ENCODE results near the gene SAFB. TPM values are rescaled to one million over a fixed set of nuclear protein-coding genes. Genes with fewer than 3 reads are reported as not detected.

Gene SAFB
- total and polyA plus RNA-seq, 2 of the 13 experiments (the other 11 are each of a cell fraction or from before 2014, with no cell fraction given) = 21.0 to 28.4 TPM

DNA sequence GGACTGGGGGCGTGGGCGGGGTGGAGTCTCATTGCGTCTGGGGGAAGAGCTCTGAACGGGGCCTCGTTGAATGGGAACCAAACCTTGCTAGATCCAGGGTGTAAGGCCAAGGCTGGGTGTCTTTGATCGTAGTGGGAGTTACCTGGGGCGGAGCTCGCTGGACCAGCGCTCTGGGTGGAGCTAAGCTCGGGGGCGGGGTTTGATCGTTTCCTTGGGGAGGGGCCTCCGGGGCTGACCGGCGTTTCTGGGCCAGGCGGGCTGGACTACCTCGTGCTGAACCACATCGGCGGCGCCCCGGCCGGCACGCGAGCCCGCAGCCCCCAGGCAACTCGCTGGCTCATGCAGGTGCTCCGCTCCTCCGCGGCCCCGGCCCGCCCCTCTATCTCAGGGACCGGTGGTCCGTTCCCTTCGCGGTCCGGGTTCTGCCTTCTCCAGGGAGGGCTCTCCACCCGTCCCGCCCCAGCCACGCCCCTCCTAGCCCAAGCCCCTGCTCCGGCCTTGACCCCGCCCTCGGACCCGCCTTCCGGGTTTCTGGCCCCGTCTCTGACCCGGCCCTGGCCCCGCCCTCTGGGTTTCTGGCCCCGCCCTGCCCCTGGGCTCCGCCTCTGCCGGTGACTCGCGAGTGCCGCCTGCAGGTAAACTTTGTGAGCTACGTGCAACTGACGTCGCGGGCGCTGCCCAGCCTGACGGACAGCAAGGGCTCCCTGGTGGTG, 63.9 kb downstream of the SAFB start (continued):
- TF ChIP-seq, protein P1, sequence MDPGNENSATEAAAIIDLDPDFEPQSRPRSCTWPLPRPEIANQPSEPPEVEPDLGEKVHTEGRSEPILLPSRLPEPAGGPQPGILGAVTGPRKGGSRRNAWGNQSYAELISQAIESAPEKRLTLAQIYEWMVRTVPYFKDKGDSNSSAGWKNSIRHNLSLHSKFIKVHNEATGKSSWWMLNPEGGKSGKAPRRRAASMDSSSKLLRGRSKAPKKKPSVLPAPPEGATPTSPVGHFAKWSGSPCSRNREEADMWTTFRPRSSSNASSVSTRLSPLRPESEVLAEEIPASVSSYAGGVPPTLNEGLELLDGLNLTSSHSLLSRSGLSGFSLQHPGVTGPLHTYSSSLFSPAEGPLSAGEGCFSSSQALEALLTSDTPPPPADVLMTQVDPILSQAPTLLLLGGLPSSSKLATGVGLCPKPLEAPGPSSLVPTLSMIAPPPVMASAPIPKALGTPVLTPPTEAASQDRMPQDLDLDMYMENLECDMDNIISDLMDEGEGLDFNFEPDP (CRISPR knock-in tag; conservative IDR thresholded peaks at IDR 0.05) = no peak
- TF ChIP-seq, protein P2, sequence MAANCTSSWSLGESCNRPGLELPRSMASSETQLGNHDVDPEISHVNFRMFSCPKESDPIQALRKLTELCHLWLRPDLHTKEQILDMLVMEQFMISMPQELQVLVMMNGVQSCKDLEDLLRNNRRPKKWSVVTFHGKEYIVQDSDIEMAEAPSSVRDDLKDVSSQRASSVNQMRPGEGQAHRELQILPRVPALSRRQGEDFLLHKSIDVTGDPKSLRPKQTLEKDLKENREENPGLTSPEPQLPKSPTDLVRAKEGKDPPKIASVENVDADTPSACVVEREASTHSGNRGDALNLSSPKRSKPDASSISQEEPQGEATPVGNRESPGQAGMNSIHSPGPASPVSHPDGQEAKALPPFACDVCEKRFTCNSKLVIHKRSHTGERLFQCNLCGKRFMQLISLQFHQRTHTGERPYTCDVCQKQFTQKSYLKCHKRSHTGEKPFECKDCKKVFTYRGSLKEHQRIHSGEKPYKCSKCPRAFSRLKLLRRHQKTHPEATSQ (CRISPR knock-in tag; IDR thresholded peaks at IDR 0.05; ENCODE audit: borderline replicate concordance) = no peak
- TF ChIP-seq ZSCAN20 (CRISPR knock-in tag; IDR thresholded peaks at IDR 0.05; ENCODE audit: borderline replicate concordance) = no peak
- no peak; the same call in 1 of the 2 replicates for TF ChIP-seq KMT2B (CRISPR knock-in tag; IDR thresholded peaks at IDR 0.05)
- no peak for TF ChIP-seq SAFB2 (CRISPR knock-in tag; IDR thresholded peaks at IDR 0.05; ENCODE audit: borderline replicate concordance, low read depth)
- no peak for TF ChIP-seq BRD4 (CRISPR knock-in tag; IDR thresholded peaks at IDR 0.05)
- TF ChIP-seq SNAPC2 (CRISPR knock-in tag; IDR thresholded peaks at IDR 0.05) = no peak
- TF ChIP-seq CBX1 (IDR thresholded peaks at IDR 0.05; ENCODE audit: low read depth) = peak; percentile 6
- no peak for TF ChIP-seq U2AF1 (optimal IDR thresholded peaks at IDR 0.05; ENCODE audit: low read depth, low read length)
- no peak for TF ChIP-seq ZNF850 (CRISPR knock-in tag; conservative IDR thresholded peaks at IDR 0.05)
- no peak for TF ChIP-seq ZNF639 (CRISPR knock-in tag; conservative IDR thresholded peaks at IDR 0.05)
- no peak; the same call in 1 of the 2 replicates for TF ChIP-seq ZNF580 (CRISPR knock-in tag; IDR thresholded peaks at IDR 0.05; ENCODE audit: borderline replicate concordance, low read depth)
- no peak for TF ChIP-seq ZNF558 (CRISPR knock-in tag; IDR thresholded peaks at IDR 0.05; ENCODE audit: borderline replicate concordance)
- no peak for TF ChIP-seq FOXP1 (IDR thresholded peaks at IDR 0.05)
- no peak for TF ChIP-seq FOXP1 (CRISPR knock-in tag; IDR thresholded peaks at IDR 0.05)
- no peak; the same call in 1 of the 2 replicates for TF ChIP-seq MNT (IDR thresholded peaks at IDR 0.05)
- TF ChIP-seq, protein P3, sequence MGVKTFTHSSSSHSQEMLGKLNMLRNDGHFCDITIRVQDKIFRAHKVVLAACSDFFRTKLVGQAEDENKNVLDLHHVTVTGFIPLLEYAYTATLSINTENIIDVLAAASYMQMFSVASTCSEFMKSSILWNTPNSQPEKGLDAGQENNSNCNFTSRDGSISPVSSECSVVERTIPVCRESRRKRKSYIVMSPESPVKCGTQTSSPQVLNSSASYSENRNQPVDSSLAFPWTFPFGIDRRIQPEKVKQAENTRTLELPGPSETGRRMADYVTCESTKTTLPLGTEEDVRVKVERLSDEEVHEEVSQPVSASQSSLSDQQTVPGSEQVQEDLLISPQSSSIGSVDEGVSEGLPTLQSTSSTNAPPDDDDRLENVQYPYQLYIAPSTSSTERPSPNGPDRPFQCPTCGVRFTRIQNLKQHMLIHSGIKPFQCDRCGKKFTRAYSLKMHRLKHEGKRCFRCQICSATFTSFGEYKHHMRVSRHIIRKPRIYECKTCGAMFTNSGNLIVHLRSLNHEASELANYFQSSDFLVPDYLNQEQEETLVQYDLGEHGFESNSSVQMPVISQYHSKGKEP (CRISPR knock-in tag; IDR thresholded peaks at IDR 0.05) = no peak
- TF ChIP-seq ZNF687 (CRISPR knock-in tag; IDR thresholded peaks at IDR 0.05) = peak; percentile 80
